ENCODE measurements around the gene ZNF805. TPM values are rescaled to one million over a fixed set of nuclear protein-coding genes. Genes with fewer than 3 reads are reported as not detected.
"Not testable (repeated sequence)": the region's sequence is repeated elsewhere in the genome, so short reads cannot be mapped to it uniquely, and the experiment has no call there.

ZNF805 gene
- total RNA-seq, 1 donor from 2014 or later = 7.8 TPM

GRCh38 chr19:57263244-57263741 is 22.9 kb downstream of the ZNF805 start:
- TF ChIP-seq CTCF (conservative IDR thresholded peaks at IDR 0.05; ENCODE audit: low read depth, low read length) = no peak
- no peak overlapping the region for H3K4me3 ChIP-seq (ENCODE audit: low read depth, low read length)
- no peak for DNase-seq (ENCODE audit: low read depth)

DNA sequence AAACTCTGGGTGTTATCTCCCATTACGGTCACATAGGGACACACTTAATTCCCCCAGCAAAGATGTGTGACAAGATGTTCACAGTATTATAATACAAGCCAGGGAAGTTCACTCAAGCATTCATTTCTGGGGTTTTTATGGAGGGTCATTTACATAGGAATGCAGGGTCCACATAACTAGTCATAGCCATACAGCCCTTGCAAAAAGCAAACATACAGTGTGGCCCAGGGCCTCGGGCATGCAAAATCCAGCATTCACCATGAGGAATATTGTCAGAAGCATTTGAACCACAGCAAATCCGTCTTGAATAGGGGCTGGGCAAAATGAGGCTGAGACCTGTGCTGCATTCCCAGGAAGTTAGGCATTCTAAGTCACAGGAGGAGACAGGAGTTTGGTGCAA is 26.9 kb downstream of the ZNF805 start:
- peak; percentile 36 for DNase-seq (ENCODE audit: low read depth)
- no peak overlapping the region for H3K4me3 ChIP-seq (ENCODE audit: low read depth, low read length)
- TF ChIP-seq CTCF (conservative IDR thresholded peaks at IDR 0.05; ENCODE audit: low read depth, low read length) = no peak

DNA sequence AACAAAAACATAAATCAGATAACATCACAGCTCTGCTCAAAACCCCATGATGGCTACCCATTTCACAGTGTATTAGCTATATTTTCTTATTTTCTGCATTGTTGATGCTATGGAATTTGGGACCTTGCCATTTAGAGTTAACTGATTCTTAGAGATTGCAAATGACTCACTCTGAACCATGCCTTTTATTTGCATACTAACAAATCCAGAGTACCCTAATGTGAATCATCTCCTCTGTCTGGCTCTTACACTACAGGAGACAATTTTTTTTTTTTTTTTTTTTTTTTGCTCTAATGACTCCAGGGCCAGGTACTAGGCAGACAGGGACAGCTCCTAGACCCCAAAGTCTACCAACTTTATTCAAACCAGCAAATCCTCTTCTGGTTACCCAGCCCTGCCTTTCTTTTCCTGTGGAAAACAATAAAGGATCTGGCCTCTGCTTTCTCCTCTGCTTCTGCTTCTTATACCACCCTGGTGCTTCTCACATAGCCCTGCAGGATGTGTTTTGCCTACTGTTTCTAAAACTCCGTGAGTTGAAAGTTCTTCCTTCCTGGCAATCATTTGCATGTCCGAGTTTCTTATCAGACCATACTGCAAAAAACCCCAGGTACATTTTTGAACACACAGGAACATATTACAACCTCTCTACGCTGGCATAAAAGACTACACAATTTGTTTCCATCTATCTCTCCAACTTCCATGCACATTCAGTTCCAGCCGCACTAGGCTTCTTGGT is 29.3 kb downstream of the ZNF805 start:
- H3K4me3 ChIP-seq (ENCODE audit: low read depth, low read length) = no peak overlapping the region

GRCh38 chr19:57271280-57271679 is 30.8 kb downstream of the ZNF805 start:
- TF ChIP-seq CTCF (conservative IDR thresholded peaks at IDR 0.05; ENCODE audit: low read depth, low read length) = no peak
- H3K4me3 ChIP-seq (ENCODE audit: low read depth, low read length) = no peak overlapping the region
- no peak for DNase-seq (ENCODE audit: low read depth)

More for the DNA sequence above, 29.3 kb downstream of the ZNF805 start:
- DNase-seq (ENCODE audit: low read depth) = peak; percentile 51
- TF ChIP-seq CTCF (conservative IDR thresholded peaks at IDR 0.05; ENCODE audit: low read depth, low read length) = no peak

DNA sequence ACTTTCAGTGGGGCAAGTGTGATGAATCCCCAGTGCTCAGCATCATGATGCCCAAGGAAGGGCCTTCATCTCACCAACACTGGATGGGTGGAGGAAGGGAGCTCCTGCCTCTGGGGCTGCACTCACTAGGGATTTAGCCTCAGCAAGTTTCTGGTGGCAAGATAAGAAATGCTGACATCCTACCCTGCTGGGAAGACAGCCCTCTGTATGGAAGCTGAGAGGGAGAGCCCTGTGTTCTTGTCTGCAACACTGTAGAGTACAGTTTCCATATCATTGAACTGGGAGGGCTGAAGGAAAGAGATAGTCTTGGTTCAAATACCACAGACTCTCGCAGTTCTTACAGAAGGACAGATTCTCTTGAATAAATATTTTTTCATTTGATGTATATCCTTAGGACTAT is 32.6 kb downstream of the ZNF805 start:
- TF ChIP-seq CTCF (conservative IDR thresholded peaks at IDR 0.05; ENCODE audit: low read depth, low read length) = no peak
- no peak for DNase-seq (ENCODE audit: low read depth)
- no peak overlapping the region for H3K4me3 ChIP-seq (ENCODE audit: low read depth, low read length)

- no peak for TF ChIP-seq CTCF (conservative IDR thresholded peaks at IDR 0.05; ENCODE audit: low read depth, low read length)
- no peak overlapping the region for H3K4me3 ChIP-seq (ENCODE audit: low read depth, low read length)
- no peak for DNase-seq (ENCODE audit: low read depth)
These were observed 36.0 kb downstream of the ZNF805 start for GRCh38 chr19:57276430-57276829.

DNA sequence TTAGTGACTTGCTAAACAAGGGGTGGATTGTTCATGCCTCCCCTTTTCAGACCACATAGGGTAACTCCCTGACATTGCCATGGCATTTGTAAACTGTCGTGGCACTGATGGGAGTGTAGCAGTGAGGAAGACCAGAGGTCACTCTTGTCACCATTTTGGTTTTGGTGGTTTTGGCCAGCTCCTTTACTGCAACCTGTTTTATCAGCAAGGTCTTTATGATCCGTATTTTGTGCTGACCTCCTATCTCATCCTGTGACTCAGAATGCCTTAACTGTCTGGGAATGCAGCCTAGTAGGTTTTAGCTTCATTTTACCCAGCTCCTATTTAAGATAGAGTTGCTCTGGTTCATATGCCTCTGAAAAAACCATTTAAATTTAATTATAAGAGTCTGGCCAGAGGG is 38.0 kb downstream of the ZNF805 start:
- not testable (repeated sequence) for DNase-seq (ENCODE audit: low read depth); H3K4me3 ChIP-seq (ENCODE audit: low read depth, low read length)
